T-cell (primary cell): Measurements from ENCODE around the gene POLR1H. TPM values are rescaled to one million over a fixed set of nuclear protein-coding genes. Genes with fewer than 3 reads are reported as not detected.
"Not testable (repeated sequence)": the region's sequence is repeated elsewhere in the genome, so short reads cannot be mapped to it uniquely, and the experiment has no call there.

Source experiments
- ATAC-seq, 4 experiments: fragments of 200-7000 bp in 3 of 4; fragments of 150-1000 bp in 1 of 4; cut with Tn5 transposase; replicated peaks in 1 of 4; 1 replicate in 3 of 4; 2 replicates in 1 of 4; pipeline ENCODE4 v1.10.0; 2021; ENCODE audit warnings: moderate library complexity in 3 of 4, mild to moderate bottlenecking in 2 of 4, moderate number of reproducible peaks in 1 of 4
- CTCF ChIA-PET, 2 donors: fragments of 300-600 bp; sonication (Branson Sonifier 250); formaldehyde crosslinking; loops; one replicate each; lab custom pipeline; 2022; ENCODE audit warnings: antibody characterized with exemption in 2 of 2; lab: Charles Lee
- POLR2A ChIA-PET, 2 donors: fragments of 300-600 bp; sonication (Branson Sonifier 250); formaldehyde crosslinking; loops; one replicate each; lab custom pipeline; 2022; ENCODE audit warnings: antibody characterized with exemption in 2 of 2; lab: Charles Lee
- DNase-seq, 35 experiments: peaks; one replicate each; pipeline versions ENCODE4 v3.0.0 to v3.0.0-alpha.2; 2013 to 2023
- H3K27ac ChIP-seq: one replicate; pipeline ENCODE4 v1.5.1; 2013; ENCODE audit warnings: low read length
- H3K27me3 ChIP-seq, 2 experiments: replicated peaks in 1 of 2; 1 replicate in 1 of 2; 2 replicates in 1 of 2; pipeline versions ENCODE4 v1.6.1 to v1.7.0; 2013; ENCODE audit warnings: low read length in 1 of 2, mixed read lengths in 1 of 2; ENCODE audit not compliant: control insufficient read depth in 2 of 2, insufficient read depth in 2 of 2; ENCODE audit errors: extremely low read depth in 1 of 2
- H3K36me3 ChIP-seq, 2 donors: 1 replicate in 1 of 2; 2 replicates in 1 of 2; pipeline versions ENCODE4 v1.6.1 to v1.7.0; 2013; ENCODE audit warnings: low read length in 1 of 2; ENCODE audit not compliant: control insufficient read depth in 2 of 2, insufficient read depth in 1 of 2; ENCODE audit errors: extremely low read depth in 1 of 2
- H3K4me1 ChIP-seq, 2 experiments: 1 replicate in 1 of 2; 2 replicates in 1 of 2; pipeline versions ENCODE4 v1.6.1 to v1.7.0; 2013; ENCODE audit warnings: low read length in 2 of 2, mixed read lengths in 1 of 2; ENCODE audit not compliant: insufficient read depth in 2 of 2, control insufficient read depth in 1 of 2; ENCODE audit errors: extremely low read depth in 1 of 2
- H3K4me3 ChIP-seq, 2 donors: 1 replicate in 1 of 2; 2 replicates in 1 of 2; pipeline versions ENCODE4 v1.5.1 to v1.7.0; 2013; ENCODE audit warnings: mild to moderate bottlenecking in 2 of 2, low read length in 1 of 2, moderate library complexity in 1 of 2; ENCODE audit not compliant: control insufficient read depth in 1 of 2; ENCODE audit errors: extremely low read depth in 1 of 2
- H3K9me3 ChIP-seq: 2 replicates; pipeline ENCODE4 v1.7.0; 2013
- H3K27ac Mint-ChIP-seq, 2 donors: one replicate each; pipeline ENCODE4 v1.8.0; 2020 to 2021; ENCODE audit warnings: mild to moderate bottlenecking in 2 of 2, mixed read lengths in 2 of 2
- H3K27me3 Mint-ChIP-seq, 2 donors: one replicate each; pipeline ENCODE4 v1.8.0; 2021 to 2022; ENCODE audit warnings: mixed read lengths in 2 of 2
- H3K36me3 Mint-ChIP-seq: one replicate; pipeline ENCODE4 v1.8.0; 2021; ENCODE audit warnings: mixed read lengths
- H3K4me1 Mint-ChIP-seq, 3 donors: one replicate each; pipeline ENCODE4 v1.8.0; 2020 to 2022; ENCODE audit warnings: mixed read lengths in 3 of 3, mild to moderate bottlenecking in 1 of 3
- H3K4me3 Mint-ChIP-seq, 3 donors: one replicate each; pipeline ENCODE4 v1.8.0; 2020 to 2022; ENCODE audit warnings: mild to moderate bottlenecking in 3 of 3, mixed read lengths in 3 of 3, moderate library complexity in 3 of 3
- H3K9me3 Mint-ChIP-seq, 3 donors: one replicate each; pipeline ENCODE4 v1.8.0; 2020 to 2022; ENCODE audit warnings: mixed read lengths in 3 of 3
- WGBS: methylation state at CpG from one replicate; pipeline ENCODE4 v1.1.5; 2013; ENCODE audit warnings: missing lambda C conversion rate; ENCODE audit not compliant: insufficient coverage; 5-methylcytosine and 5-hydroxymethylcytosine counted together
- total RNA-seq, 35 experiments: library from RNA in 6 of 35; stranded (reverse) in 6 of 35; fragments of 120-200 nt in 1 of 35; gene quantifications; one replicate each; pipeline versions ENCODE4 v1.2.1 to v1.2.4 and lab custom pipeline; 2013 to 2026

POLR1H gene
- total RNA-seq, 5 donors from 2014 or later (not counting 1 experiment from before 2014, with no cell fraction given), result 28.7 to 43.5 (median 36.5) TPM

DNA sequence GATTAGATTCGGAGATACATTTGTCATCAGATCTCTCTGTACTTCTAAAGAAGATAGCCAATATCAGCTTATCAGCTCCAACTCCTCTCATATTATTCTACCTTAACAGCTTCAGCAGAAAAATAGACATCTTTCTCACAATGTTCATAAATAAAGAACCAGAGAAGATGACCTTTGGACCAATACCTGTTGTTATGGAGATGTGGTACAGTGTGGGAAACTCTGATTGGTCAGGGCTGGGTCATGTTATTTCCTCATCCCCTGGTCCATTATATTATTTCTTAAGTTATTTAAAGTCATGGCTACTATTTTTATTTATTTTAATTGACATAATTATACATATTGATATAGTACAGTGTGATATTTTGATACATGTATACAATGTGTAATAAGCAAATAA lies 35.9 kb upstream of the POLR1H start:
- Mint-ChIP-seq H3K9me3 (no peaks in the 10 kb centered on the region), H3K27me3 (no peaks in the 10 kb centered on the region), H3K4me3 (no peak overlapping the region), H3K36me3 (peaks cover 26% of the 10 kb centered on the region), H3K4me1 (peaks cover 0 to 6% (median 0%) of the 10 kb centered on the region in 3 donors), H3K27ac (no peak overlapping the region)
- no peak overlapping the region for H3K4me3 ChIP-seq
- H3K36me3 ChIP-seq, result peaks cover 0 to 2% of the 10 kb centered on the region in 2 donors
- no peak overlapping the region for H3K27ac ChIP-seq
- WGBS, result no CpG with 5 or more reads among the region's 1 CpG
- no peaks in the 10 kb centered on the region for H3K27me3 ChIP-seq
- POLR2A ChIA-PET, result no interaction called here
- DNase-seq (no peak), ATAC-seq (no peak)
- CTCF ChIA-PET, result interaction anchor here in 1 of 2 donors (0.7 kb wide), 1 partner anchor 303 kb away, joined by 4 read pairs; no protein-coding TSS in a partner anchor
- H3K4me1 ChIP-seq, result no peaks in the 10 kb centered on the region
- H3K9me3 ChIP-seq, result no peaks in the 10 kb centered on the region

DNA sequence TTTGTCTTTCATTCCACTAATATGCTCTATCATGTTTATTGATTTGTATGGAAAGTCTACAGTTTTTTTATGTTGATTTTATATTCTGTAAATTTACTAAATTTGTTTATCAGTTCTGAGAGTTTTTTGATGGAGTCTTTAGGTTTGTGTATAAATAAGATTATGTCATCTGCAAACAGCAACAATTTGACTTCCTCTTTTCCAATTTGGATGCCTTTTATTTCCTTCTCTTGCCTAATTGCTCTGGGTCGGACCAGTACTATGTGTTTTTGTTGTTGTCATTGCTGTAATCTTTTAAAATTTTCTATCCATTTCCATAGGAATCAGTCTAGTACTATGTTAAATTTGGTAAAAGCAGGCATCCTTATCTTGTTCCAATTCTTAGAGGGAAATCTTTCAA lies 31.5 kb upstream of the POLR1H start:
- Histone ChIP-seq H3K27ac (no peak overlapping the region), H3K27me3 (no peaks in the 10 kb centered on the region), H3K4me1 (no peaks in the 10 kb centered on the region), H3K4me3 (no peak overlapping the region), H3K36me3 (peaks cover 0 to under 1% of the 10 kb centered on the region in 2 donors), H3K9me3 (no peaks in the 10 kb centered on the region)
- ATAC-seq, result no peak
- WGBS, result no CpG with 5 or more reads among the region's 1 CpG
- H3K27ac Mint-ChIP-seq, result no peak overlapping the region
- H3K9me3 Mint-ChIP-seq, result no peaks in the 10 kb centered on the region
- H3K36me3 Mint-ChIP-seq, result peaks cover 30% of the 10 kb centered on the region
- H3K27me3 Mint-ChIP-seq, result no peaks in the 10 kb centered on the region
- ChIA-PET POLR2A (no interaction called here), CTCF (no interaction called here)
- H3K4me3 Mint-ChIP-seq, result no peak overlapping the region
- H3K4me1 Mint-ChIP-seq, result peaks cover 0 to 6% (median 0%) of the 10 kb centered on the region in 3 donors
- DNase-seq, result no peak

DNA sequence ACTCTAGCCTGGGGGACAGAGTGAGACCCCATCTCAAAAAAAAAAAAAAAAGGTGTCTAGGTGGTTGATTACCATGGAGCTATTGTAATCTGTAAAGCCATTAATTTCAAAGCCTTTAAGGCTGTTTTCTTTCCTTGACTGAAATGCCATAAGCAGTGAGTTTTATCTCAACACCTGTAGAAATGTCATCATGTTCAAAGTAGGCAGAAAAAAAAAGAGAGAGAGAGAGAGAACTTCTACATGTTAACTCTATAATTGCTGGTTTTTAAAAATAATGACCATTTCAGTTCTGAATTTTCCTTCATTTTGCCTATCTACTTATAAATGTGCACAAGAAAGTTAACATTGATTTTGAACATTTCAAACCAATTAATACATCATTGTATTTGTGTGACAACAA lies 29.7 kb upstream of the POLR1H start:
- CTCF ChIA-PET, result interaction anchor here in 1 of 2 donors (1.3 kb wide), 1 partner anchor 176 kb away, joined by 4 read pairs; no protein-coding TSS in a partner anchor
- POLR2A ChIA-PET, result interaction anchor here in 1 of 2 donors (0.6 kb wide), 1 partner anchor 28 kb away, joined by 4 read pairs; no protein-coding TSS in a partner anchor
- H3K4me3 Mint-ChIP-seq, result no peak overlapping the region

DNA sequence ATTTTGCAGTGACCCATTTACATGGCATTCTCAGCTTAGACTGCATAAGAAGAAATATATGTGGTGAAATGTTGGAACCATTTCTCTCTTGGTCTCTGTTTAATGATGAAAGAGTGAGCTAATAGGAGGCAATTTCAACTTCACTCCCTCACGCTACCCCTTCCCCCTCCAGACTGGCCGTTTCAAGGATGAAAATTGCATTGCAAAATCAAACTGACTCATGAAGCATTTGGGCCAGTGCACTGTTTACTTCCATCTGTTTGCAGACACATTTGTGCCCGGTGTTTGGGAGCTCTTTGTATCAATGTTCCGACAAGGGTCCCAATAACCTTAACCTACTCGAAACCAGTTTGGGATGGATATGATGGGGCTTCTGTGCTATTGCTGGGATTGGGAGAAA lies 27.6 kb upstream of the POLR1H start:
- CTCF ChIA-PET, result not testable (repeated sequence)

More for the DNA sequence above, 29.7 kb upstream of the POLR1H start:
- H3K36me3 Mint-ChIP-seq, result peaks cover 39% of the 10 kb centered on the region
- H3K4me3 ChIP-seq, result no peak overlapping the region
- H3K4me1 Mint-ChIP-seq, result peaks cover 0 to 5% (median 0%) of the 10 kb centered on the region in 3 donors
- no peaks in the 10 kb centered on the region for H3K9me3 ChIP-seq
- H3K9me3 Mint-ChIP-seq, result no peaks in the 10 kb centered on the region
- H3K4me1 ChIP-seq, result no peaks in the 10 kb centered on the region
- H3K27ac ChIP-seq, result no peak overlapping the region
- H3K36me3 ChIP-seq, result peaks cover 0 to 10% of the 10 kb centered on the region in 2 donors
- DNase-seq (no peak), ATAC-seq (no peak)
- no peaks in the 10 kb centered on the region for H3K27me3 Mint-ChIP-seq
- H3K27me3 ChIP-seq, result no peaks in the 10 kb centered on the region
- no peak overlapping the region for H3K27ac Mint-ChIP-seq

DNA sequence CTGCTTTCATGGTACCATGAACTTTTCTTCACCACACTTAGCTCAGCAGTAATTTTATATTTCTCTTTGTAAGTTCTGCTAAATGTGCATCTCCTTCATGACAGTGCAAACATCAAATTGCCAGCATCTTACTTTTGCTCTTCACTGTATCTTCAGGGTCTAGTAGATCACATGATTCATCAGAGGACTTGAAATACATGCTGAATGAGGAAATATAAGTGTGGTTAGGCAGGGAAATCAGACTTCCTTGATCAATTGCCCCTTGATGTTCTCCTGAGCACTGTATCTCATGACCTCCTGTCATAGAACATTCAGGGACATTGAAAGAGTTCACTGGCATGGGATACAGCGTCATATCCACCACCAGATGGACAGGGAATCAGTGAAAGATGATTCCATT lies 25.3 kb upstream of the POLR1H start:
- Mint-ChIP-seq H3K4me3 (no peak overlapping the region), H3K27ac (no peak overlapping the region), H3K36me3 (peaks cover 20% of the 10 kb centered on the region), H3K9me3 (no peaks in the 10 kb centered on the region), H3K4me1 (no peaks in the 10 kb centered on the region), H3K27me3 (no peaks in the 10 kb centered on the region)
- CTCF ChIA-PET, result no interaction called here
- H3K9me3 ChIP-seq, result no peaks in the 10 kb centered on the region
- H3K4me3 ChIP-seq, result no peak overlapping the region
- no peaks in the 10 kb centered on the region for H3K27me3 ChIP-seq
- H3K36me3 ChIP-seq, result peaks cover 0 to 10% of the 10 kb centered on the region in 2 donors
- ATAC-seq (no peak), DNase-seq (no peak)
- H3K4me1 ChIP-seq, result no peaks in the 10 kb centered on the region
- H3K27ac ChIP-seq, result no peak overlapping the region
- POLR2A ChIA-PET, result interaction anchor here in 1 of 2 donors (0.7 kb wide), 1 partner anchor 184 kb away, joined by 3 read pairs; no protein-coding TSS in a partner anchor
- 80% methylated on average over 1 of the region's 1 CpG for WGBS

More for the DNA sequence above, 27.6 kb upstream of the POLR1H start:
- POLR2A ChIA-PET, result interaction anchor here in 1 of 2 donors (0.6 kb wide), 1 partner anchor 438 kb away, joined by 4 read pairs; no protein-coding TSS in a partner anchor
- H3K27ac ChIP-seq, H3K9me3 ChIP-seq, H3K36me3 ChIP-seq, H3K27me3 ChIP-seq, H3K4me3 ChIP-seq, H3K27me3 Mint-ChIP-seq, ATAC-seq, H3K4me1 ChIP-seq, H3K4me3 Mint-ChIP-seq, H3K27ac Mint-ChIP-seq, H3K4me1 Mint-ChIP-seq, DNase-seq, H3K9me3 Mint-ChIP-seq: not testable (repeated sequence)
- WGBS, result 75% methylated on average over 1 of the region's 5 CpGs
- H3K36me3 Mint-ChIP-seq, result peaks cover 24% of the 10 kb centered on the region

DNA sequence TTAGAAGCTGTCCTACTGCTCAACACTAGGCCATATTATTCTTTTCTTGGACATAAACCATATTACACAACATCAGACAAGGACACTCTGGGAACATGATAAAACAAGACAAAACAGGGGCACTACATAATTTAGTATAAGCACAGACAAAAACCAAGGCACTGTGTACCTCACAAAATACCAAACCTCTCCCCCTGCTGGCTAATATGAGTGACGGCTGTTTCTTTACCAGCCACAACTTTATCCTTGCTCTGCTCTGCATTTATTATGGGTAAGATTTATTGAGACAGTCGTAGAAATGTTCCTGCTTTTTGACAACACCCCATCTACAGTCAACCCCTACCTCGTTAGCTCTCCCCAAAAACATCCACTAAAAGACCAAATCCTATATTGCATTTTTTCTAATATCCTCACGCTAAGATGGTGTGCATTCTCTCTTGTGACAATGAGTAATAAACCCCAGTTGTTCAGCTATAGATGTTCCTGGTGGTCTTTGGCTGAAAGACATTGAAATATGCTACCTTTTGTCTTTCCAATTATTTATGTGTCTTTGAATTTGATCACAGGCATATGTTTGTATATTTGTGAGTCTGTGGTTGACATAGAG lies 23.8 kb upstream of the POLR1H start:
- POLR2A ChIA-PET, result interaction anchor here in 1 of 2 donors (0.6 kb wide), 1 partner anchor 232 kb away, joined by 3 read pairs; no protein-coding TSS in a partner anchor
- H3K4me3 ChIP-seq, result no peak overlapping the region
- no peak overlapping the region for H3K27ac Mint-ChIP-seq
- H3K27me3 ChIP-seq, result no peaks in the 10 kb centered on the region
- DNase-seq (peak in 1 of 35 experiments; percentile 25), ATAC-seq (peak in 3 of 4 experiments; percentile 37 to 52 (median 41))
- H3K9me3 ChIP-seq, result no peaks in the 10 kb centered on the region
- no peaks in the 10 kb centered on the region for H3K9me3 Mint-ChIP-seq
- H3K4me3 Mint-ChIP-seq, result no peak overlapping the region
- H3K36me3 Mint-ChIP-seq, result peaks cover 23% of the 10 kb centered on the region
- H3K27ac ChIP-seq, result no peak overlapping the region
- no peaks in the 10 kb centered on the region for H3K27me3 Mint-ChIP-seq
- H3K4me1 ChIP-seq, result no peaks in the 10 kb centered on the region
- CTCF ChIA-PET, result interaction anchor here in 1 of 2 donors (0.6 kb wide), 1 partner anchor 851 kb away, joined by 3 read pairs; no protein-coding TSS in a partner anchor
- no CpG with 5 or more reads among the region's 4 CpGs for WGBS
- H3K36me3 ChIP-seq, result peaks cover 0 to 13% of the 10 kb centered on the region in 2 donors
- H3K4me1 Mint-ChIP-seq, result no peaks in the 10 kb centered on the region
